ENCODE measurements around the gene ZBTB46.

DNA sequence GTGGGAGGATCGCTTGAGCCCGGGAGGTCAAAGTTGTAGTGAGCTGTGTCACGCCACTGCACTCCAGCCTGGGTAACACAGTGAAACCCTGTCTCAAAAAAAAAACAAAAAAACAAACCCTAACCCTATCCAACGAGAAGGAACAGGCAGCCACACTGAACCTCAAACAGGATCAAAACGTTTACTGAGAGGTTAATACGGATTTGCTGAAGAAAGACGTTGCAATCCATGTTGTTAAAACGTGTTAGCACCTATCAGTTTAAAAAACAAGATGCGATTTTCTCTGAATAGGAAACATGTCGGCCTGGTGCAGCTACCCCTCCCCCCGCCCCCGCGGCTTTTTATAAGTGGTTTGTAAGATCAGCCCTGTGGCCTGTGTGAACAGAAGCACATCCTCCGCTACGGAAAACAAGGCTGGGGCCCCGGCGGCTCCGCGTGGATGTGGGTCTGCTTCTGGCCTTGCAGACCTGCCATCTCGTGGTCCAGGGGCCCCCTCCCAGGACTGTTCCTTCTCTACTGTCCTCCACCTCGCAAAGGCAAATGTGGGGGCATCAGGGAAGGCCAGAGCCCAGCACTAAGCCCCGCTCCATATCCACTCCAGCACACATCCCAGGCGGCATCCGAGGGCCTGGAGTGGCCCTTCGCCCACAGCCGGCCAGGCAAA lies 80.1 kb downstream of the ZBTB46 start:
- TF ChIP-seq POLR2A (IDR thresholded peaks at IDR 0.05) (no peak), CTCF (IDR thresholded peaks at IDR 0.05) (no peak)

All from tibial nerve (tissue), 3 donors.